OCI-LY7 (cell line): ENCODE results near the gene CDYL. TPM values are rescaled to one million over a fixed set of nuclear protein-coding genes. Genes with fewer than 3 reads are reported as not detected.
"Not testable (repeated sequence)": the region's sequence is repeated elsewhere in the genome, so short reads cannot be mapped to it uniquely, and the experiment has no call there.

ENCODE experiments used
- BruUV-seq: library from RNA; stranded (reverse); fragments of 400-500 nt; replicated peaks from 2 replicates; lab custom pipeline; 2021; lab: Mats Ljungman, UMichigan
- CTCF ChIA-PET: fragments of 300-600 bp; sonication (Branson Sonifier 250); formaldehyde crosslinking; loops from one replicate; lab custom pipeline; 2022; ENCODE audit warnings: antibody characterized with exemption; ENCODE audit not compliant: unreplicated experiment; lab: Charles Lee
- POLR2A ChIA-PET: fragments of 300-600 bp; sonication (Branson Sonifier 250); formaldehyde crosslinking; loops from one replicate; lab custom pipeline; 2022; ENCODE audit warnings: antibody characterized with exemption; lab: Charles Lee
- DNase-seq: peaks from one replicate; pipeline ENCODE4 v3.0.0-alpha.2; 2015; ENCODE audit warnings: low spot score
- H2AFZ ChIP-seq: fragments of 200-600 bp; sonication (generic), shearing (Covaris generic); 2 replicates; pipeline ENCODE4 v1.6.1; 2014; ENCODE audit warnings: mild to moderate bottlenecking, antibody characterized with exemption, low read length, moderate library complexity
- H3K27ac ChIP-seq: fragments of 200-600 bp; sonication (generic); 2 replicates; pipeline ENCODE4 v1.5.1; 2014; ENCODE audit warnings: mixed run types, low read depth, mild to moderate bottlenecking, moderate library complexity, low read length, inconsistent platforms; ENCODE audit not compliant: poor library complexity, severe bottlenecking
- H3K36me3 ChIP-seq: fragments of 200-600 bp; sonication (generic); 2 replicates; pipeline ENCODE4 v1.6.1; 2014; ENCODE audit warnings: mild to moderate bottlenecking, antibody characterized with exemption, low read length, moderate library complexity, mixed read lengths; ENCODE audit not compliant: insufficient read depth
- H3K4me1 ChIP-seq: fragments of 200-600 bp; sonication (generic); 2 replicates; pipeline ENCODE4 v1.5.1; 2014; ENCODE audit warnings: mild to moderate bottlenecking, low read length; ENCODE audit not compliant: insufficient read depth, poor library complexity, severe bottlenecking
- H3K4me2 ChIP-seq: fragments of 200-600 bp; sonication (generic); 2 replicates; pipeline ENCODE4 v1.6.1; 2014; ENCODE audit warnings: mild to moderate bottlenecking, low read length
- H3K4me3 ChIP-seq: fragments of 200-600 bp; sonication (generic); 2 replicates; pipeline ENCODE4 v1.5.1; 2014; ENCODE audit warnings: mild to moderate bottlenecking, low read depth, low read length; ENCODE audit not compliant: poor library complexity, severe bottlenecking
- H3K79me2 ChIP-seq: fragments of 200-600 bp; sonication (generic); 2 replicates; pipeline ENCODE4 v1.6.1; 2016; ENCODE audit warnings: low read depth, mild to moderate bottlenecking, low read length, moderate library complexity, mixed read lengths; ENCODE audit not compliant: insufficient read depth
- H3K9me2 ChIP-seq: fragments of 200-600 bp; sonication (generic); 2 replicates; pipeline ENCODE4 v1.6.1; 2016; ENCODE audit warnings: mild to moderate bottlenecking, low read length, mixed read lengths; ENCODE audit not compliant: insufficient read depth
- H3K9me3 ChIP-seq: fragments of 200-600 bp; sonication (generic); 2 replicates; pipeline ENCODE4 v1.6.1; 2014; ENCODE audit warnings: mild to moderate bottlenecking, mixed run types, low read length, mixed read lengths
- H4K20me1 ChIP-seq: fragments of 200-600 bp; sonication (generic); 2 replicates; pipeline ENCODE4 v1.6.1; 2014; ENCODE audit warnings: mild to moderate bottlenecking, antibody characterized with exemption, low read length, moderate library complexity, mixed read lengths; ENCODE audit not compliant: insufficient read depth
- CTCF ChIP-seq: fragments of 200-600 bp; sonication (generic); conservative IDR thresholded peaks from 2 replicates; pipeline ENCODE4 v1.5.1; 2014; ENCODE audit warnings: mild to moderate bottlenecking, antibody characterized with exemption, low read length, moderate library complexity, mixed read lengths
- EZH2phosphoT487 ChIP-seq: fragments of 200-600 bp; sonication (generic); IDR thresholded peaks from 2 replicates; pipeline ENCODE4 v1.6.1; 2018; ENCODE audit warnings: low read depth, borderline replicate concordance, mild to moderate bottlenecking, mixed run types, antibody characterized with exemption, low read length, moderate library complexity, mixed read lengths
- intact Hi-C: fragments of 100-400 bp; cut with micrococcal nuclease; formaldehyde crosslinking; loops from one replicate; pipeline ENCODE4 v1.10.0; 2022; ENCODE audit not compliant: unreplicated experiment
- total RNA-seq, 2 experiments: library from RNA; depleted of rRNA in 1 of 2; stranded (reverse); fragments of >200 nt in 1 of 2; shearing (Covaris generic) in 1 of 2; gene quantifications; 2 replicates each; pipeline ENCODE4 v1.2.3, GENCODE V29; 2014 to 2022

The CDYL gene
- total RNA-seq, 2 experiments from 2014 or later, result 33.6 to 76.4 TPM

- H3K4me3 ChIP-seq, result no peak overlapping the region
- intact Hi-C loops, result no loop called here
- H4K20me1 ChIP-seq, result 0 out of 2 replicates have a peak, but pooled peaks cover 4% of the 10 kb centered on the region
- H3K27ac ChIP-seq, result no peak overlapping the region
- no peak for DNase-seq
- no peaks in the 10 kb centered on the region for H3K4me1 ChIP-seq
- H3K36me3 ChIP-seq, result no peaks in the 10 kb centered on the region
- peaks cover 43% of the 10 kb centered on the region; the same call in 1 of the 2 replicates for H3K79me2 ChIP-seq
- TF ChIP-seq EZH2phosphoT487, result no peak
- no peak for TF ChIP-seq CTCF
- ChIA-PET CTCF (no interaction called here), POLR2A (interaction anchor here (1.4 to 2.2 kb wide), 2 partner anchors 14 to 18 kb away, joined by 3 to 8 read pairs; no protein-coding TSS in a partner anchor)
- no peak overlapping the region for H2AFZ ChIP-seq
- H3K9me2 ChIP-seq, result no peaks in the 10 kb centered on the region
- H3K9me3 ChIP-seq, result peaks cover 33% of the 10 kb centered on the region
- H3K4me2 ChIP-seq, result no peak overlapping the region
- no TSS peak for BruUV-seq
Measured at GRCh38 chr6:4829089-4829488, 52.9 kb downstream of the CDYL start.

GRCh38 chr6:4835540-4835939 is 59.3 kb downstream of the CDYL start:
- H3K4me2 ChIP-seq, H3K9me2 ChIP-seq, POLR2A ChIA-PET, H4K20me1 ChIP-seq, DNase-seq, H3K4me1 ChIP-seq, H3K9me3 ChIP-seq, H3K27ac ChIP-seq, H3K4me3 ChIP-seq, intact Hi-C loops, BruUV-seq, H3K36me3 ChIP-seq, H2AFZ ChIP-seq, CTCF ChIA-PET: not testable (repeated sequence)
- H3K79me2 ChIP-seq, result peaks cover 34% of the 10 kb centered on the region; the same call in 1 of the 2 replicates

GRCh38 chr6:4840169-4840568 is 64.0 kb downstream of the CDYL start:
- no peak for DNase-seq
- intact Hi-C loops, result no loop called here
- TF ChIP-seq CTCF, result no peak
- no peak for TF ChIP-seq EZH2phosphoT487
- Histone ChIP-seq H3K79me2 (peaks cover 78% of the 10 kb centered on the region), H3K9me3 (peaks cover 34% of the 10 kb centered on the region; the same call in 1 of the 2 replicates), H3K36me3 (no peaks in the 10 kb centered on the region; the same call in 1 of the 2 replicates), H3K27ac (no peak overlapping the region), H4K20me1 (no peaks in the 10 kb centered on the region), H3K4me1 (no peaks in the 10 kb centered on the region), H3K4me3 (no peak overlapping the region), H3K9me2 (no peaks in the 10 kb centered on the region), H2AFZ (no peak overlapping the region), H3K4me2 (no peak overlapping the region)
- CTCF ChIA-PET, result no interaction called here
- POLR2A ChIA-PET, result no interaction called here
- BruUV-seq, result no TSS peak
